Fibroblast of the aortic adventitia (primary cell): ENCODE results near the gene KIF21B. TPM values are rescaled to one million over a fixed set of nuclear protein-coding genes. Genes with fewer than 3 reads are reported as not detected.
A peak's percentile ranks its signal among the peaks of the same experiment; 100 is the strongest.

Experiments
- DNase-seq: peaks from one replicate; pipeline ENCODE4 v3.0.0-alpha.2; 2010; ENCODE audit warnings: low read depth
- H3K4me3 ChIP-seq: 2 replicates; pipeline ENCODE4 v1.5.1; 2011; ENCODE audit warnings: low read depth, mild to moderate bottlenecking, control low read depth, low read length, moderate library complexity
- CTCF ChIP-seq: IDR thresholded peaks from 2 replicates; pipeline ENCODE4 v1.5.1; 2011; ENCODE audit warnings: mild to moderate bottlenecking, low read length, control low read depth, inconsistent platforms; ENCODE audit not compliant: insufficient read depth
- total RNA-seq: library from RNA; depleted of rRNA; stranded (reverse); fragments of >200 nt; gene quantifications from 2 replicates; pipeline ENCODE4 v1.2.3, GENCODE V29; 2012; ENCODE audit warnings: low replicate concordance

KIF21B gene
- total RNA-seq, 1 donor = under 0.01 TPM

- no peak overlapping the region for H3K4me3 ChIP-seq
- no peak for DNase-seq
- no peak for TF ChIP-seq CTCF
Observed at GRCh38 chr1:201002510-201002909, 21.0 kb downstream of the KIF21B start.

GRCh38 chr1:201001962-201002361, 21.6 kb downstream of the KIF21B start:
- no peak overlapping the region for H3K4me3 ChIP-seq
- TF ChIP-seq CTCF = no peak
- DNase-seq = no peak

- H3K4me3 ChIP-seq = no peak overlapping the region
- DNase-seq = no peak
- TF ChIP-seq CTCF = no peak
Observed at GRCh38 chr1:201000391-201000790, 23.1 kb downstream of the KIF21B start.

GRCh38 chr1:200999667-201000066, 23.8 kb downstream of the KIF21B start:
- TF ChIP-seq CTCF = no peak
- DNase-seq = no peak
- no peak overlapping the region for H3K4me3 ChIP-seq

- no peak for TF ChIP-seq CTCF
- H3K4me3 ChIP-seq = no peak overlapping the region
- DNase-seq = no peak
Observed at GRCh38 chr1:200998323-200998722, 25.2 kb downstream of the KIF21B start.

GRCh38 chr1:200992382-200993048, 31.0 kb downstream of the KIF21B start:
- H3K4me3 ChIP-seq = no peak overlapping the region
- TF ChIP-seq CTCF = no peak
- no peak for DNase-seq

GRCh38 chr1:200991097-200991614, 32.4 kb downstream of the KIF21B start:
- peak; percentile 27 for DNase-seq
- TF ChIP-seq CTCF = no peak
- no peak overlapping the region for H3K4me3 ChIP-seq
